IgD-negative memory B cell (primary cell): ENCODE measurements around the gene QPCT. TPM values are rescaled to one million over a fixed set of nuclear protein-coding genes. Genes with fewer than 3 reads are reported as not detected.
"Not testable (repeated sequence)": the region's sequence is repeated elsewhere in the genome, so short reads cannot be mapped to it uniquely, and the experiment has no call there.

Source experiments
- H3K27ac Mint-ChIP-seq, 3 donors: one replicate each; pipeline ENCODE4 v1.8.0; 2020 to 2022; ENCODE audit warnings: mild to moderate bottlenecking in 3 of 3, mixed read lengths in 3 of 3, moderate library complexity in 1 of 3
- H3K27me3 Mint-ChIP-seq: one replicate; pipeline ENCODE4 v1.8.0; 2021; ENCODE audit warnings: mixed read lengths
- H3K36me3 Mint-ChIP-seq: one replicate; pipeline ENCODE4 v1.8.0; 2020; ENCODE audit warnings: mild to moderate bottlenecking, mixed read lengths
- H3K4me1 Mint-ChIP-seq, 3 donors: one replicate each; pipeline ENCODE4 v1.8.0; 2020 to 2022; ENCODE audit warnings: mixed read lengths in 3 of 3, mild to moderate bottlenecking in 1 of 3
- H3K4me3 Mint-ChIP-seq, 4 donors: one replicate each; pipeline ENCODE4 v1.8.0; 2020 to 2022; ENCODE audit warnings: mild to moderate bottlenecking in 4 of 4, mixed read lengths in 4 of 4, moderate library complexity in 3 of 4
- H3K9me3 Mint-ChIP-seq, 3 donors: one replicate each; pipeline ENCODE4 v1.8.0; 2020 to 2021; ENCODE audit warnings: mixed read lengths in 3 of 3, mild to moderate bottlenecking in 1 of 3
- polyA plus RNA-seq: library from polyadenylated mRNA; unstranded; fragments of 300-500 nt; fragmentation: Illumina TruSeq; gene quantifications from one replicate; pipeline ENCODE4 v1.2.3, GENCODE V29; 2021

The QPCT gene
- polyA plus RNA-seq, 1 donor from 2014 or later = 1.8 TPM

GRCh38 chr2:37405781-37406180 lies 61.4 kb downstream of the QPCT start:
- H3K9me3 Mint-ChIP-seq = peaks cover 0 to 2% (median 0%) of the 10 kb centered on the region in 3 donors
- H3K27me3 Mint-ChIP-seq = peaks cover 3% of the 10 kb centered on the region
- no peaks in the 10 kb centered on the region for H3K4me1 Mint-ChIP-seq
- peaks cover 1% of the 10 kb centered on the region for H3K36me3 Mint-ChIP-seq
- no peak overlapping the region for H3K4me3 Mint-ChIP-seq
- no peak overlapping the region for H3K27ac Mint-ChIP-seq

DNA sequence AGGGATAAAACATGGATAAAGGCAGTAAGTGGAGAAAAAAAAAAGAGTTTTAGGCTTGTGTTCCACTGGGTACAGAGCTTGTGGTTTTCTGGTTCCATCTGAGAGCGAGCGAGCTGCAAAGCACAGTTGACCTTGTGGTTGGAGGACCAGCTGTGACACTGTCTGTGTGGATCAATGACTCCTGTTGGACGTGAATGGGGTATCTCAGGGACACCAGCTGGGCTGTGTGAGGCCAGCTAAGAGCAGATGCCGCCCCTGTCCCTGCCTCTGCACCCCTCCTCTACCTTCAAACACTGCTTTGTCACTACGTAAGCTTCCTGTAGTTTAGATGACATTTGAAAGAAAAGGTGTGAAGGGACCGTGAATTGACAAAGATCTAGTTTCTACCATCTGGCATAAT lies 67.8 kb downstream of the QPCT start:
- no peak overlapping the region for H3K4me3 Mint-ChIP-seq
- no peaks in the 10 kb centered on the region for H3K9me3 Mint-ChIP-seq
- H3K36me3 Mint-ChIP-seq = no peaks in the 10 kb centered on the region
- peaks cover 4 to 5% (median 4%) of the 10 kb centered on the region in 3 donors for H3K4me1 Mint-ChIP-seq
- peaks cover 3% of the 10 kb centered on the region for H3K27me3 Mint-ChIP-seq
- no peak overlapping the region for H3K27ac Mint-ChIP-seq

DNA sequence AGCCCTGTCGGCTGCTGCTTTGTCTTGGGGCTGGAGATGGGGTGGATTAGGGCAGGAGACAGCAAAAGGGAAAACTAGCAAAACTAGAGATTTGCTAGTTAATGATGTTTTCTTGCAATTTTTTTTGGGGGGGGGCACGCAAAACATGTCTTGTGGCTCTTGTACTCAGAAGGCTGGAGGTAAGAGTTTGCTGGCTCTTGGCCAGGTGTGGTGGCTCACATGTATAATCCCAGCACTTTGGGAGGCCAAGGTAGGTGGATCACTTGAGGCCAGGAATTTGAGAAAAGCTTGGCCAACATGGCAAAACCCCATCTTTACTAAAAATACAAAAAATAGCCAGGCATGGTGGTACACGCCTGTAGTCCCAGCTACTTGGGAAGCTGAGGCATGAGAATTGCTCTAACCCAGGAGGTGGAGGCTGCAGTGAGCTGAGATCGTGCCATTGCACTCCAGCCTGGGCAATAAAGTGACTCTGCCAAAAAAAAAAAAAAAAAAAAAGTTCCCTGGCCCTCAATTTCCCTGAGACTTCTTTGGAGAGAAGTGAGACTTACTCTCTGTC lies 69.6 kb downstream of the QPCT start:
- not testable (repeated sequence) for H3K4me1 Mint-ChIP-seq, H3K27me3 Mint-ChIP-seq

GRCh38 chr2:37414470-37414949 lies 70.1 kb downstream of the QPCT start:
- peaks cover 0 to 2% (median 0%) of the 10 kb centered on the region in 3 donors for H3K9me3 Mint-ChIP-seq
- H3K27me3 Mint-ChIP-seq = no peaks in the 10 kb centered on the region
- no peak overlapping the region for H3K27ac Mint-ChIP-seq
- H3K36me3 Mint-ChIP-seq = peaks cover 4% of the 10 kb centered on the region
- no peak overlapping the region for H3K4me3 Mint-ChIP-seq
- peaks cover 4 to 5% (median 4%) of the 10 kb centered on the region in 3 donors for H3K4me1 Mint-ChIP-seq

More for the DNA sequence above, 69.6 kb downstream of the QPCT start:
- not testable (repeated sequence) for H3K36me3 Mint-ChIP-seq, H3K4me3 Mint-ChIP-seq, H3K9me3 Mint-ChIP-seq, H3K27ac Mint-ChIP-seq

- Mint-ChIP-seq H3K27ac (no peak overlapping the region), H3K27me3 (no peaks in the 10 kb centered on the region), H3K9me3 (peaks cover 0 to 2% (median 0%) of the 10 kb centered on the region in 3 donors), H3K4me3 (no peak overlapping the region), H3K4me1 (peaks cover 4 to 5% (median 4%) of the 10 kb centered on the region in 3 donors), H3K36me3 (peaks cover 4% of the 10 kb centered on the region)
Observed at GRCh38 chr2:37415128-37415820, 70.8 kb downstream of the QPCT start.

GRCh38 chr2:37417321-37417720 lies 72.9 kb downstream of the QPCT start:
- Mint-ChIP-seq H3K4me3 (no peak overlapping the region), H3K27ac (no peak overlapping the region), H3K9me3 (peaks cover 0 to 2% (median 0%) of the 10 kb centered on the region in 3 donors), H3K4me1 (peaks cover 4 to 5% (median 4%) of the 10 kb centered on the region in 3 donors), H3K27me3 (no peaks in the 10 kb centered on the region), H3K36me3 (peaks cover 4% of the 10 kb centered on the region)

DNA sequence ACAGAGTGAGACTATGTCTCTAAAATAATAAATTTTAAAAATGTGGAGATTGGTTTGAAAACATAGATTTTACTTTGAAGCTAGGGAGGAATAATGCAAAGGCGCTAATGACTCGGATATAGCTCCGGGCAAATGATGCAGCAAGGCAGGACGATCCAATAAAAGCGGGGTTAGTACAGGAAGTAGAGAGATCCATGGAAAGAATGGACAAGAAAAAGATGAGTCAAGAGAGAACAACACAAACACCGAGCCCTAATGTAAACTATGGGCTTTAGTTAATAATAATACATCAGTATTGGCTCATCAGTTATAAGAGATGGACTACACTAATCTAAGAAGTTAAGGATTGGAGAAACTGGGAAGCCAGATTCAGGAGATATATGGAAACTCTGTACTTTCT lies 74.5 kb downstream of the QPCT start:
- H3K27me3 Mint-ChIP-seq = no peaks in the 10 kb centered on the region
- H3K4me3 Mint-ChIP-seq = no peak overlapping the region
- H3K36me3 Mint-ChIP-seq = peaks cover 4% of the 10 kb centered on the region
- H3K4me1 Mint-ChIP-seq = peaks cover 4 to 5% (median 4%) of the 10 kb centered on the region in 3 donors
- peaks cover 0 to 2% (median 0%) of the 10 kb centered on the region in 3 donors for H3K9me3 Mint-ChIP-seq
- H3K27ac Mint-ChIP-seq = no peak overlapping the region

GRCh38 chr2:37421686-37422085 lies 77.3 kb downstream of the QPCT start:
- no peak overlapping the region for H3K4me3 Mint-ChIP-seq
- H3K9me3 Mint-ChIP-seq = peaks cover 0 to 2% (median 0%) of the 10 kb centered on the region in 3 donors

GRCh38 chr2:37422816-37423215 lies 78.4 kb downstream of the QPCT start:
- H3K4me3 Mint-ChIP-seq = no peak overlapping the region
- no peaks in the 10 kb centered on the region for H3K27me3 Mint-ChIP-seq
- peaks cover 0 to 2% (median 0%) of the 10 kb centered on the region in 3 donors for H3K9me3 Mint-ChIP-seq
- H3K36me3 Mint-ChIP-seq = peaks cover 4% of the 10 kb centered on the region
- no peak overlapping the region for H3K27ac Mint-ChIP-seq
- H3K4me1 Mint-ChIP-seq = no peaks in the 10 kb centered on the region

More at GRCh38 chr2:37421686-37422085, 77.3 kb downstream of the QPCT start:
- H3K4me1 Mint-ChIP-seq = no peaks in the 10 kb centered on the region
- H3K27me3 Mint-ChIP-seq = no peaks in the 10 kb centered on the region
- no peak overlapping the region for H3K27ac Mint-ChIP-seq
- peaks cover 4% of the 10 kb centered on the region for H3K36me3 Mint-ChIP-seq

Other genes starting within 250 kb of the QPCT start
- gene EIF2AK2, start 187.7 kb upstream of the QPCT start, polyA plus RNA-seq = 40.0 TPM
- not detected for gene SULT6B1, start 156.0 kb upstream of the QPCT start, polyA plus RNA-seq
- gene CEBPZOS, start 148.1 kb upstream of the QPCT start, polyA plus RNA-seq = 38.8 TPM
- gene CEBPZ, start 113.0 kb upstream of the QPCT start, polyA plus RNA-seq = 19.1 TPM
- 10.9 TPM for gene NDUFAF7, start 113.0 kb upstream of the QPCT start, polyA plus RNA-seq
- gene PRKD3, start 19.8 kb upstream of the QPCT start, polyA plus RNA-seq = 51.2 TPM